ENCODE results near the gene APOBEC3A.

DNA sequence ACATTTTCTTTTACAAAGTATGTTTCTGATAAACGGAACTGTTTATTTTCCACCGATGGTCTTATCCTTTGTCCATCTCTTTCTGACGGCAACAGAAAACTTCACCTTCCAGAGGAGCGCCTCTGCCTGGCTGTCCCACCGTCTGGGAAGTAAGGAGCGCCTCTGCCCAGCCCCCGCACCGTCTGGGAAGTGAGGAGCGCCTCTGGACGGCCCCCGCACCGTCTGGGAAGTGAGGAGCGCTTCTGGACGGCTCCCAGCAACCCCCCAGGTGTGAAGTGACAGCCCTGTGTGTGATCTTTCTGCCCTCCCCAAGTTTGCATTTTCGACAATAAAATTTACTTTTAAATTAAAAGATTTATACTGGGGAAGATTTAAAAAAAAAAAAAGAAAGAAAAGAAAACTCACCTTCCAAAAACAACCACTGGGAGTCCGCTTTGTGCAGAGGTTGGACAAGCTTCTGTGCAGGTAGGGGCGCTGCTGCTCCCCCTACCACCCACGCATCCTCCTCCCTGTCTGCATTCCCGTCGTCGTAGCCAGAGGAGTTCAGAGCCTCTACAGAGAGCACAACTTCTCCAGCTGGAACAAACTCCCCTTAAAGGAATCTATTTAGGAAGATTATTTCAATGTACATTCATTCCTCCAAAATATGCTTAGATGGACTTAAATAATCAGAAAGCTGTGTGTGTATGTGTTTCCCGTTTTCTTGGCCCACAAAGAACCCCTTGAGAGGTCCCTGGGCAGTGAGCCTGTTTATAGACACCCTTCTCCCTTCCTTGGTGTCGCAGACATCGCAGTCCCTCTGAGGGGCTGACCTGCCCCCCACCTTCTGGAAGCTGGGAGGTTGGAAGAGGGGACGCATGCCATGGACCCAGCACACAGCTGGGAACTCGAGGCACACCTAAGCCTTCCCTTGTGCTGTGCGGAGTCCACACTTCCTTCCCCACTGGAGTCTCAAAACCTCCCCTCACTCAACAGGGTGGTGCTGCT, 23.9 kb downstream of the APOBEC3A start:
- no peak for TF ChIP-seq POLR2A (IDR thresholded peaks at IDR 0.05; ENCODE audit: low read depth, low read length)
- TF ChIP-seq, protein P1, sequence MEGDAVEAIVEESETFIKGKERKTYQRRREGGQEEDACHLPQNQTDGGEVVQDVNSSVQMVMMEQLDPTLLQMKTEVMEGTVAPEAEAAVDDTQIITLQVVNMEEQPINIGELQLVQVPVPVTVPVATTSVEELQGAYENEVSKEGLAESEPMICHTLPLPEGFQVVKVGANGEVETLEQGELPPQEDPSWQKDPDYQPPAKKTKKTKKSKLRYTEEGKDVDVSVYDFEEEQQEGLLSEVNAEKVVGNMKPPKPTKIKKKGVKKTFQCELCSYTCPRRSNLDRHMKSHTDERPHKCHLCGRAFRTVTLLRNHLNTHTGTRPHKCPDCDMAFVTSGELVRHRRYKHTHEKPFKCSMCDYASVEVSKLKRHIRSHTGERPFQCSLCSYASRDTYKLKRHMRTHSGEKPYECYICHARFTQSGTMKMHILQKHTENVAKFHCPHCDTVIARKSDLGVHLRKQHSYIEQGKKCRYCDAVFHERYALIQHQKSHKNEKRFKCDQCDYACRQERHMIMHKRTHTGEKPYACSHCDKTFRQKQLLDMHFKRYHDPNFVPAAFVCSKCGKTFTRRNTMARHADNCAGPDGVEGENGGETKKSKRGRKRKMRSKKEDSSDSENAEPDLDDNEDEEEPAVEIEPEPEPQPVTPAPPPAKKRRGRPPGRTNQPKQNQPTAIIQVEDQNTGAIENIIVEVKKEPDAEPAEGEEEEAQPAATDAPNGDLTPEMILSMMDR (conservative IDR thresholded peaks at IDR 0.05; ENCODE audit: low read depth, low read length), result 0 out of 2 replicates have a peak, but pooled peaks have one; percentile 37
- no peak for TF ChIP-seq RAD21 (IDR thresholded peaks at IDR 0.05; ENCODE audit: low read length)
- no peak for TF ChIP-seq MAZ (IDR thresholded peaks at IDR 0.05; ENCODE audit: borderline replicate concordance, low read depth, low read length)
- TF ChIP-seq CHD1 (IDR thresholded peaks at IDR 0.05; ENCODE audit: low read depth, low read length), result no peak
- TF ChIP-seq SMC3 (IDR thresholded peaks at IDR 0.05; ENCODE audit: low read depth, low read length), result no peak
- no peak for TF ChIP-seq RCOR1 (IDR thresholded peaks at IDR 0.05; ENCODE audit: insufficient replicate concordance, low read length)
- no peak for TF ChIP-seq CEBPB (IDR thresholded peaks at IDR 0.05; ENCODE audit: low read depth, low read length)
- TF ChIP-seq RFX5 (IDR thresholded peaks at IDR 0.05; ENCODE audit: low read depth, low read length), result no peak
- TF ChIP-seq MAFK (IDR thresholded peaks at IDR 0.05; ENCODE audit: low read depth, low read length), result no peak
- no peak for TF ChIP-seq MXI1 (IDR thresholded peaks at IDR 0.05; ENCODE audit: borderline replicate concordance, low read depth, low read length)
- no peak for TF ChIP-seq FOS (IDR thresholded peaks at IDR 0.05; ENCODE audit: low read depth, low read length)
- TF ChIP-seq, protein P2, sequence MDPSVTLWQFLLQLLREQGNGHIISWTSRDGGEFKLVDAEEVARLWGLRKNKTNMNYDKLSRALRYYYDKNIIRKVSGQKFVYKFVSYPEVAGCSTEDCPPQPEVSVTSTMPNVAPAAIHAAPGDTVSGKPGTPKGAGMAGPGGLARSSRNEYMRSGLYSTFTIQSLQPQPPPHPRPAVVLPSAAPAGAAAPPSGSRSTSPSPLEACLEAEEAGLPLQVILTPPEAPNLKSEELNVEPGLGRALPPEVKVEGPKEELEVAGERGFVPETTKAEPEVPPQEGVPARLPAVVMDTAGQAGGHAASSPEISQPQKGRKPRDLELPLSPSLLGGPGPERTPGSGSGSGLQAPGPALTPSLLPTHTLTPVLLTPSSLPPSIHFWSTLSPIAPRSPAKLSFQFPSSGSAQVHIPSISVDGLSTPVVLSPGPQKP (IDR thresholded peaks at IDR 0.05; ENCODE audit: borderline replicate concordance, low read depth, low read length), result no peak
- no peak for TF ChIP-seq NFE2L2 (IDR thresholded peaks at IDR 0.05; ENCODE audit: low read depth, low read length)
